GM21576 (cell line): ENCODE measurements around the gene SH3BP1.

ENCODE experiments used
- ATAC-seq: cut with Tn5 transposase; IDR thresholded peaks from one replicate; pipeline ENCODE4 v1.9.1; 2021; ENCODE audit warnings: mild to moderate bottlenecking, moderate library complexity; ENCODE audit not compliant: unreplicated experiment

SH3BP1 gene

DNA sequence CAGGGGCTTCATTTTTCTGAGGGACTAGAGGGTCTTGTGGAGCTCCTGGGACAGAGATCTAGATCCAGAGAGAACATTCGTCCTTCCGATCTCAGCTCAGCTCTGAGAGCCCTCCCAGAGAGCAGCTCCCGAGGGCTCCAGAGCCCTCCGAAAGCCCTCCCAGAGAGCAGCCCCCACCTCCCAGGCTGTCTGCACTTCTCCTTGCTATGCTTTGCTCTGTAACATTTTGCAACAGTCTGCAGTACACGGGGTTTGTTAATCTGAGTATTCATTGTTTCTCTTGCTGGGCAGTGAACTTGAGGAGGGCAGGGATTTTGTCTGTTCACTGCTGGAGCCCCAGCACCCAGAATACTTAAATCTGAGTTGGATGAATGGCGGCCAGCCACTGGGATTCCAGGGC lies 28.3 kb upstream of the SH3BP1 start:
- no peak for ATAC-seq

DNA sequence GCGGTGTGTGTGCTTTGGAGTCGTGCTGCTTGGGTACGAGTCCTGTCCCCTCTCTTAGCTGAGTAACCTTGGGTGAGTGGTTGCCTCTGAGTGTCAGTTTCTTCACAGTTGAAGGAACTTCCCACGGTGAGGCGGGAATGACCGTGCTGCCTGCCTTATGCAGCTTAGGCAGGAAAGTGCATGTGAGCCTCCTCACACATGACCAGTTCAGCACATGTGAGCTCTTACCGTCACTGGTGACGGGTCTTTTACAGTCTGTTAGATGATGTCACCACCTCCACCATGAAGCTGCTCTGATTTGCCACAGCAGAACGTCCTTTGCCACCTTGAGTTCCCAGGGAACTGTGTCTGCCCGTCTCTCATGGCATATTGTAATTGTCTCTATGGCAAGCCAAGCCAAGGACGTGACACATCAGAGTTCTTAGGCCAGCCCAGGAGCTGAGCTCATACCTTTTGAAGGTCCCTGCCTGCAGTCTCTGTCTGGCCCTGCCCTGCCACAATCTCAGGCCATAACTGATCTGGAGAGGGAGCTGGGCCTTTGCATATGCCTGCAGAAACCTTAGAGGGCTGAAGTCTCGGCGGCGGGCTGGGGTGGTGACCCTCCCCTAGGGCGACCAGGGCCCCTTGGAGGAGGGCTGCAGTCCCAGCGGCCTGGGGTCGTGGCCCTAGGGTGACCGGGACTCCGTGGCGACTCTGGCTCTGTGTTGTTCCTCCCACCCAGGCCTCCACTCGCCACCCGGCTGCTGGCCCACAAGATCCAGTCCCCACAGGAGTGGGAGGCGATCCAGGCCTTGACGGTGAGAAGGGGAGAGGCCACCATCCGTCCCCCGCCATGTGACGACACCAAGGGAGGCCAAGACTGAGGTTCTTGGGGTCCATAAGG lies 23.0 kb upstream of the SH3BP1 start:
- ATAC-seq = no peak

DNA sequence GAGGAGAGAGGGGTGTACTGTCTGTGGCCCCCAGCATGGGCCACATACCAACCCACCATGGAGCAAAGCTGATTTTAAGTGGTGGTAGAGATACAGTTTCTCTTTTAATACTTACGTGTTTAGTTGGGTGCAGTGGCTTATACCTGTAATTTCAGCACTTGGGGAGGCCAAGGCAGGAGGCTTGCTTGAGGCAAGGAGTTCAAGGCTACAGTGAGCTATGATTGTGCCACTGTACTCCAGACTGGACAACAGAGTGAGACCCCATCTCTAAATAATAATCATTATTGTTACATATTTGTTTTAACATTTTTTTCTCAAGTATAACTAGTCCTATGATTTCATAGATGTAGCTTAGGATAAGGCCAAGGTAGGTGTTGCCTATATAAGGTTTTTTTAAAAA lies 22.0 kb upstream of the SH3BP1 start:
- no peak for ATAC-seq

GRCh38 chr22:37618072-37618656 lies 21.3 kb upstream of the SH3BP1 start:
- no peak for ATAC-seq

DNA sequence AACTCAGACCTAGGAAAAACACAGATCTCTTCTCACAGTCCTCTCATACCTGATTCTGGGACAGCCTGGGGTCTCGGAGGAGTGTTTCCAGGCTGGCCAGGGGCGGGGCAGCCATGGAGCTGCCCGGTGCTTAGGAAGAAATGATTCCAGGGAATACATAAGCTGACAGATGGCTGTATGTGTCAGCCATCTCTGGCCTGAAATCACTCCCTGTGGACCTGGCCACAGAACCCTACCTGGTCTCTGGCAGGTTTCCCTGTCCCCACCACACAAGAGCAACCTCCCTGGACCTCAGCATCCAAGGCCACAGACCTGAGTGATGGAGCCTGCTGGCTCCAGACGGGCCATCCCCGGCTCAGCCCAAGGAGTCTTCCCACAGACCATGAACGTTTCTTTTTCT lies 20.8 kb upstream of the SH3BP1 start:
- no peak for ATAC-seq

DNA sequence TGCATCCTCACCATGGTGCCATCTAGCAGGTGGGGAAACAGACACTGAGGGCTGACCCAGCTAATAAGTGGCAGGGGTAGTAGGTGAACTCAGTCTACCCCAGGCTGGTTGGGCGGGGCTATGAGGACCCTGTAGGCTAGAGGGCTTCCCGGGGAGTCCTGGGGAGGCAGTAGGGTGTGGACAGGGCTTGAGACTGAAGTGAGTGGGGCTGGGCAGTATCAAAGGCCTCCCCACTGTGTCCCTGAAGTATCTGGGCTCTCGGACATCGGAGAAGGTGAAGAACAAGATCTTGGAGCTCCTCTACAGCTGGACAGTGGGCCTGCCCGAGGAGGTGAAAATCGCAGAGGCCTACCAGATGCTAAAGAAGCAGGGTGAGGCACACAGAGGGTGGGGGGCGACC lies 19.5 kb upstream of the SH3BP1 start:
- no peak for ATAC-seq

DNA sequence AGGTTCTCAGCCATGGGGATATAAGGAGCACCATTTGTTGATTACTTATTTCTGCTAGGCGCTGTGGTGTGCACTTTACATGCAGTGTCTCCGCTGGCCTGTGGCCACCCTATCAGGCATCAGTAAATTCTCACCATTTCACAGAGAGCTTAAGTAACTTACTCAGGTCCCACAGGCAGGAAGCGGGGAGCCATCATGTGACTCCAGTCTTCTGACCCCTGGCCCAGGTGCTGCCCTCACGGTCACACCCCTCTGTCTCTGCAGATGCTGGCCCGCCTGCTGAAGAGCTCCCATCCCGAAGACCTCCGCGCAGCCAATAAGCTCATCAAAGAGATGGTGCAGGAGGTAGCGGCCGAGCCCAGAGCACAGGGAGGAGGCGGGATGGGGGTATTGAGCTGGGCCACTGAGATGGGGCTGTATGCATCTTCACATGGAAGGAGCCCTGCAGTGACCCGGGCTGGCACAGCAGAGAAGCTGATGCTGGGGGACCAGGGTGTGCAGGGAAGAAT lies 18.1 kb upstream of the SH3BP1 start:
- ATAC-seq = no peak

DNA sequence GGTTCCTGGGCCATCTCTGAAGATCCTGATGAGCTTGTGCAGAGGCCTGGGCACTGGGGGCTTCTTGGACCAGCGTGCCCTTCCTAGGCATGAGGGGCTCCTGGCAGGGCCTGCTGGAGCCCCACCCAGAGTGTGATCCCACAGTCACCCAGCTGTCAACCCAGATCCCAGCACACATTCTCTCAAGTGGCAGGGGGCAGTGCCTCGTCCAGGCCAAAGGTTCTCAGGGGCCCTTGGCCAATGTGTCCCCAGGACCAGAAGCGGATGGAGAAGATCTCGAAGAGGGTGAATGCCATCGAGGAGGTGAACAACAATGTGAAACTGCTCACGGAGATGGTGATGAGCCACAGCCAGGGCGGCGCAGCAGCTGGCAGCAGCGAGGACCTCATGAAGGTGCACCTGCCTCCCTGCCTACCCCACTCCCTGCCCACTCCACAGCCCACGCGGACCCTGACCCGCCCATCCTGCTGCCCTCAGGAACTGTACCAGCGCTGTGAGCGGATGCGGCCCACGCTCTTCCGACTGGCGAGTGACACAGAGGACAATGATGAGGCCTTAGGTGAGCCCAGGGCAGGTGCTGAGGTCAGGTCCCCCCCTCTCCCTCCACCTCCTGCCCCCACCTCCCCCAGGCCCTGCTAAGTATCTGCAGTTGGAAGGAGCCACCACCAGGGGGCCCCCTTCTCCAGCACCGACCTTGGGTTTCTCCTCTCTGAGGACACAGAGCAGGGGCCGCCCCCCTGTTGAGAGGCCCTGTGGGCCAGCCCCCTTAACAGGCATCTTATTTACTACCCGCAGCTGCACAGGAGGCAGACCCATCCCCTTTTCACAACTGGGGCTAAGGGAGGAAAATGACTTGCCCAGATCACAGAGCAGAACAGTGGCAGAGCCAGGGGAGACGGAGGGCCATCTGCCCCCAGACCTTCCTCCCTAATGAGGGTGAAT lies 16.1 kb upstream of the SH3BP1 start:
- ATAC-seq = no peak

DNA sequence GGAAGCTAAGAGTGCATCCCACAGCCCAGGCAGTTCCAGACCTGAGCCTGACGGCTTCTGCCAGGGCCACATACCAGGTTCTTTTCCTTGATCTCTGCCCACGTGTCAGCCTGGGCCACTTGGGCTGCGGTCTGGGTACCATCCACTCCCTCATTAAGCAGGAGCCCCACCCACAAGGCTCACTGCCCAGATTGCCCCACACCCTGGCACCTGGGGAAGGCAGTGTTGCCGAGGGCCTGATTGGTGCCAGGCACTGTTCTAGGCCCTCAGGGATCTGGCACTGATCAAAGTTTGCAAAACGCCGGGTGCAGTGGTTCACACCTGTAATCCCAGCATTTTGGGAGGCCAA lies 15.5 kb upstream of the SH3BP1 start:
- ATAC-seq = no peak

DNA sequence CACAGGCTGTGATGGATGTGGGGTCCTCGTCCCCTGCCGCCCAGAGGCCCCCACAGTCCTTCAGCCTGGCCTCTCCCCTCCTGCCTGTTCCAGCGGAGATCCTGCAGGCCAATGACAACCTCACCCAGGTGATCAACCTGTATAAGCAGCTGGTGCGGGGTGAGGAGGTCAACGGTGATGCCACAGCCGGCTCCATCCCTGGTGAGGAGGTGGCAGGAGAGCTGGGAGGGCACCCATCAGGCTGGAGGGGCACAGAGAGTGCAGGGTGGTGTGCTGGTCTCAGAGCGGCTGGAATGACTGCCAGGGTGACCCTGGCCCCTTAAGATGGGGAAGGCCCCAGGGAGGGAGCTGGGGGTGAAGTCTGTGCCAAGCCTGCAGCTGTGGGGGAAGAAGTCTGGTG lies 14.6 kb upstream of the SH3BP1 start:
- ATAC-seq = no peak

DNA sequence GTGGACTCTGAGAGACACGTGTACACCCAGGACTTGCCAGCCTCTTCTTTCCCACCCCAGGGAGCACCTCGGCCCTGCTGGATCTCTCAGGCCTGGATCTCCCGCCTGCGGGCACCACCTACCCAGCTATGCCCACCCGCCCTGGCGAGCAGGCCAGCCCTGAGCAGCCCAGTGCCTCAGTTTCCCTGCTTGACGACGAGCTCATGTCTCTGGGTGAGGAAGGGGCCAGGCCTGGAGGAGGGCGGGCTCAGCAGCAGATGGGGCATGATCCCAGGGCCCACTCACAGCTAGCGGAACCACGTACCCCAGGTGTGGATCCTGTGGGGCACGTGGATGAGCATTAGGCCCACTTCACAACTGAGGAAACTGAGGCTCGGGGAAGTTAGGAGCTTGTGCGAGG lies 13.7 kb upstream of the SH3BP1 start:
- no peak for ATAC-seq

DNA sequence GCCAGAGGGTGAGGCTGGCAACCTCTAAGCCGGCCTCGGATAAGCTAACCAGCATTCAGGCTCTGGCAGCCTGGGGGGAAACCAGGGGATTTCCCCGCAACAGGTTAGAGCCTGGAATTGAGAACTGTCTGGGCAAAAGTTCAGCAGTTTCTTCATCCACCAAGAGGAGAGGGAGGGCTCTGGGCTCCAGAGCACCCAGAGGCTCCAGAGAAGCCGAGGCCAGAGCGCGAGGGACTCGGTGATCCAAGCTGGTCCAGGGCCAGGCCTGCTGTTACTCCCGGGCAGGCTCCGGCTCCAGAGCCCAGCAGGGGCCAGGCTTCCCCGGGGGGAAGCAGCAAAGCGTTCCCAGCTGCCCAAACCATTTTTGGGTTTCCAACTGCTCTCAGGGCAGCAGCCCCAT lies 13.3 kb upstream of the SH3BP1 start:
- ATAC-seq = no peak

DNA sequence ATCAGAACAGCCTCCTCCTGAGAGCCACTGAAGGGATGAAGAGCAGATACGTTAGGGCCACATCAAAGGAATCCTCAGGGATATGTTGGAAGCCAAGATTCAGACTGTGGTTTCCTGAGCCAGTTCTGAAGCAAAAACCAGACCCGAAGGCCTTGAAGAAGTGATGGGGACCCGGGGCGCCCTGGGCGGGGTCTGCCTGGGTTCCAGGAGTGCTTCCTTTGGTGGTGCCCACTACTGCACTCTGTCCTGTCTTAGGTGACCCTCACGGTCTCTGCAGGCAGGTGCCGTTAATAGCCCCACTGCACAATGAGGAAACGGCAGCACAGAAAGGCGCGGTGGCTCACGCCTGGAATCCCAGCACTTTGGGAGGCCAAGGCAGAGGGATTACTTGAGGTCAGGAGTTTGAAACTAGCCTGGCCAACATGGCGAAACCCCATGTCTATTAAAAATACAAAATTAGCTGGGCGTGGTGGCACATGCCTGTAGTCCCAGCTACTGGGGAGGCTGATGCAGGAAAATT lies 12.9 kb upstream of the SH3BP1 start:
- no peak for ATAC-seq

DNA sequence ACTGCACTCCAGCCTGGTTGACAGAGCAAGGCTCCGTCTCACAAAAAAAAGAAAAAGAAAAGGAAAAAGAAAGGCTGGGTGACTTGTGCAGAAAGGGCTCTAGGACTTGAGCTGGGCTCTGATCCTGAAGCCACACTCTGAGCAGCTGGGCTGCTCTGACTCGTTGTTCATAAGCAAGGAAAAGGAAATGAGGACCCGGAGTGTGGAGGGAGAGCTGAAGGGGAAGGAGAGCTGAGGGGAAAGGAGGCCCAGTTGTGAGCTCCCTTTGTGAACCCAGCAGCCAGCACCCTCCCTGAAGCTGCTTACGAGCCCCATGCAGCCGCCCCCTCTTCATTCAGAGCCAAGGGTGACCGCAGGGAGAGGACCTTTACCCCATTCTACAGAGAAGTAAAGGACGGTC lies 12.3 kb upstream of the SH3BP1 start:
- no peak for ATAC-seq

DNA sequence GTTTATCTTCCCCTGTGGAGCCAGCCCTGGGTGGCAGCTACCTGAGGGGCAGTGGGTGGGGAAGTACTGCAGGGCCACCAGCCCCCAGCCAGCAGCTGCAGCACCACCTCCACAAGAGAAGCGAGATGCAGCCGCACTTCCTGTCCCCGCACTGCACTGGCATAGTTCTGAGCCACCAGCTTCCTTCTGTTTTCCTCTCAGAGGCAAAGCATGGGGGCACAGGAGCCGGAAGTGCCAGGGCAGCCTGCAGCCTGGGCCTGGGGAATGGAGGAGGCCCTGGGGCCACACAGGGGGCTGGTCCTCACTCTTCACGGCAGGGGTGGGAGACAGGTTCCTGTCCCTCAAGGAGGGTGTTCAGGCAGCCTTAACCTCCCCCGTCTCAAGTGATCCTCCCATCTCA lies 11.9 kb upstream of the SH3BP1 start:
- no peak for ATAC-seq

- no peak for ATAC-seq
Measured at GRCh38 chr22:37628830-37629229, 10.6 kb upstream of the SH3BP1 start.

DNA sequence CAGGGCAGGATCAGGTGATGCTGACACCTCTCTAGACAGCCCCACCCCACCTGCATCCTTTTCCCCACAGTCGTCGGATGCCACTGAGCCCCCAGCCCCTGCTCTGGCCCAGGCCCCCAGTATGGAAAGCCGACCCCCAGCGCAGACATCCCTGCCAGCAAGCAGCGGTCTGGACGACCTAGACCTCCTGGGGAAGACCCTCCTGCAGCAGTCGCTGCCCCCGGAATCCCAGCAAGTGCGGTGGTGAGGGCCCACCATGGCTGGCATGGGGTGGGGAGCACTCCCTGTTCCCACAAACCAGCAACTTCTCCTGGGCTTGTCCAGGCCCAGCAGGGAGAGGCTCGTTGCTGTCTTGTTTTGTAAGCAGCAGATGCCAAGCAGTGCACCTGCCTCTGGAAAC lies 9.5 kb upstream of the SH3BP1 start:
- no peak for ATAC-seq

DNA sequence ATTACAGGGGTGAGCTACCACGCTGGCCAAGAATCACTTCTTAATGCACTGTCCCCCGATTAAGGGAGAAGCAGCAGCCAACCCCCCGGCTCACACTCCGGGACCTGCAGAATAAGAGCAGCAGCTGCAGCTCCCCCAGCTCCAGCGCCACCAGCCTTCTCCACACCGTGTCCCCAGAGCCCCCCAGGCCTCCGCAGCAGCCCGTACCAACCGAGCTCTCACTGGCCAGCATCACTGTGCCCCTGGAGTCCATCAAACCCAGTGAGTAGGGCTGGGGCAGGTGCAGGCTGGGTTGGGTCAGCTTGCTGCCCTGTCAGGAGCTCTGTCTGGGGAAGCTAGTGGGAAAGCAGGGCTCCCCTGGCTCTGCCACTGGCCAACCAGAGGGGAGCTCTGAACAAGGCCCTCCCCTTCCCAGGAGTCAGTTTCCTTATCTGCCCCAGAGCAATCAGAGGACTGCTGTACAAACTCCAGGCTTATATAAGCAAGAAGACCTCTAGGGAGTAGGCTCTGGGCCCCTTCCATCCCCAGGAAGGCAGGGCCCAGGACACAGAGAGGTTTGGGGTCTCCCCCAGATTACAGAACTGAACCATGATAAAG lies 8.5 kb upstream of the SH3BP1 start:
- no peak for ATAC-seq

GRCh38 chr22:37631448-37632173 lies 7.9 kb upstream of the SH3BP1 start:
- no peak for ATAC-seq
